GM12878 (cell line): Measurements from ENCODE around the gene ZNF502. TPM values are rescaled to one million over a fixed set of nuclear protein-coding genes. Genes with fewer than 3 reads are reported as not detected.

Experiments used
- ASH2L ChIP-seq: fragments of 300-600, 200-600 bp; sonication (generic); IDR thresholded peaks from 2 replicates; pipeline ENCODE4 v1.6.1; 2017; ENCODE audit warnings: low read depth, mild to moderate bottlenecking, borderline replicate concordance
- BCL11A ChIP-seq: IDR thresholded peaks from 2 replicates; pipeline ENCODE4 v1.6.1; 2011; ENCODE audit warnings: low read depth, low read length
- BCLAF1 ChIP-seq: fragments of 450-650 bp; IDR thresholded peaks from 2 replicates; pipeline ENCODE4 v1.6.1; 2017; ENCODE audit warnings: antibody characterized with exemption, mild to moderate bottlenecking, moderate library complexity
- EED ChIP-seq: sonication (generic); IDR thresholded peaks from 2 replicates; pipeline ENCODE4 v1.6.1; 2016; ENCODE audit warnings: antibody characterized with exemption, low read depth
- FOXK2 ChIP-seq: fragments of 450-650 bp; IDR thresholded peaks from 2 replicates; pipeline ENCODE4 v1.6.1; 2017; ENCODE audit warnings: mild to moderate bottlenecking, moderate library complexity
- NRF1 ChIP-seq: conservative IDR thresholded peaks from 2 replicates; pipeline ENCODE4 v1.6.1; 2011; ENCODE audit warnings: mild to moderate bottlenecking, low read depth, low read length, improper control_type of control experiment
- RAD51 ChIP-seq: fragments of 450-650 bp; IDR thresholded peaks from 2 replicates; pipeline ENCODE4 v1.6.1; 2016; ENCODE audit warnings: moderate library complexity, mild to moderate bottlenecking, inconsistent platforms
- SIN3A ChIP-seq: IDR thresholded peaks from 2 replicates; pipeline ENCODE4 v1.6.1; 2012; ENCODE audit warnings: low read depth, low read length, improper control_type of control experiment
- TCF7 ChIP-seq: IDR thresholded peaks from 2 replicates; pipeline ENCODE4 v1.6.1; 2014; ENCODE audit warnings: antibody characterized with exemption, borderline replicate concordance
- USF2 ChIP-seq: IDR thresholded peaks from 2 replicates; pipeline ENCODE4 v1.6.1; 2011; ENCODE audit warnings: low read depth, low read length, improper control_type of control experiment, borderline replicate concordance
- polyA plus RNA-seq, 11 experiments: library from polyadenylated mRNA; depleted of rRNA in 4 of 11; unstranded in 6 of 11; stranded (reverse) in 5 of 11; fragments of >200 nt; fragmentation: Nextera tagmentation in 4 of 11; fragmentation: Illumina TruSeq in 1 of 11; extraction: Ambion mirVana in 4 of 11; extraction: Trizol in 1 of 11; gene quantifications; 1 replicate in 1 of 11; 2 replicates in 10 of 11; pipeline versions ENCODE4 v1.2.1 to v1.2.3, GENCODE V29; 2011 to 2016; ENCODE audit warnings: inconsistent platforms in 2 of 11, missing spikeins in 2 of 11, low read depth in 1 of 11
- total RNA-seq, 4 experiments: library from RNA; depleted of rRNA in 3 of 4; stranded (reverse); fragments of >200 nt in 3 of 4; fragmentation: Illumina TruSeq in 1 of 4; extraction: Trizol in 1 of 4; gene quantifications; 2 replicates each; pipeline versions ENCODE4 v1.2.1 to v1.2.3, GENCODE V29; 2013 to 2021
- TF ChIP-seq, protein P1 (sequence below): IDR thresholded peaks from 2 replicates; pipeline ENCODE4 v1.6.1; 2012; ENCODE audit warnings: improper control_type of control experiment, low read depth, low read length; ENCODE audit not compliant: insufficient replicate concordance
- TF ChIP-seq, protein P2 (sequence below): IDR thresholded peaks from 2 replicates; pipeline ENCODE4 v1.6.1; 2011; ENCODE audit warnings: borderline replicate concordance, low read depth, mild to moderate bottlenecking, moderate library complexity, low read length; ENCODE audit not compliant: insufficient read depth, poor library complexity, severe bottlenecking
- TF ChIP-seq, protein P3 (sequence below): IDR thresholded peaks from 2 replicates; pipeline ENCODE4 v1.6.1; 2011; ENCODE audit warnings: mild to moderate bottlenecking, low read depth, low read length, moderate library complexity; ENCODE audit not compliant: insufficient replicate concordance
- TF ChIP-seq, protein P4 (sequence below): fragments of 450-650 bp; IDR thresholded peaks from 2 replicates; pipeline ENCODE4 v1.6.1; 2018; ENCODE audit warnings: borderline replicate concordance, mild to moderate bottlenecking; ENCODE audit not compliant: partially characterized antibody

ZNF502 gene
- total and polyA plus RNA-seq, 10 of the 15 experiments (the other 5 are each of a cell fraction or from before 2014, with no cell fraction given) = 0.39 to 1.7 (median 1.1) TPM

GRCh38 chr3:44685128-44685800, 27.2 kb upstream of the ZNF502 start (continued):
- TF ChIP-seq, protein P1, sequence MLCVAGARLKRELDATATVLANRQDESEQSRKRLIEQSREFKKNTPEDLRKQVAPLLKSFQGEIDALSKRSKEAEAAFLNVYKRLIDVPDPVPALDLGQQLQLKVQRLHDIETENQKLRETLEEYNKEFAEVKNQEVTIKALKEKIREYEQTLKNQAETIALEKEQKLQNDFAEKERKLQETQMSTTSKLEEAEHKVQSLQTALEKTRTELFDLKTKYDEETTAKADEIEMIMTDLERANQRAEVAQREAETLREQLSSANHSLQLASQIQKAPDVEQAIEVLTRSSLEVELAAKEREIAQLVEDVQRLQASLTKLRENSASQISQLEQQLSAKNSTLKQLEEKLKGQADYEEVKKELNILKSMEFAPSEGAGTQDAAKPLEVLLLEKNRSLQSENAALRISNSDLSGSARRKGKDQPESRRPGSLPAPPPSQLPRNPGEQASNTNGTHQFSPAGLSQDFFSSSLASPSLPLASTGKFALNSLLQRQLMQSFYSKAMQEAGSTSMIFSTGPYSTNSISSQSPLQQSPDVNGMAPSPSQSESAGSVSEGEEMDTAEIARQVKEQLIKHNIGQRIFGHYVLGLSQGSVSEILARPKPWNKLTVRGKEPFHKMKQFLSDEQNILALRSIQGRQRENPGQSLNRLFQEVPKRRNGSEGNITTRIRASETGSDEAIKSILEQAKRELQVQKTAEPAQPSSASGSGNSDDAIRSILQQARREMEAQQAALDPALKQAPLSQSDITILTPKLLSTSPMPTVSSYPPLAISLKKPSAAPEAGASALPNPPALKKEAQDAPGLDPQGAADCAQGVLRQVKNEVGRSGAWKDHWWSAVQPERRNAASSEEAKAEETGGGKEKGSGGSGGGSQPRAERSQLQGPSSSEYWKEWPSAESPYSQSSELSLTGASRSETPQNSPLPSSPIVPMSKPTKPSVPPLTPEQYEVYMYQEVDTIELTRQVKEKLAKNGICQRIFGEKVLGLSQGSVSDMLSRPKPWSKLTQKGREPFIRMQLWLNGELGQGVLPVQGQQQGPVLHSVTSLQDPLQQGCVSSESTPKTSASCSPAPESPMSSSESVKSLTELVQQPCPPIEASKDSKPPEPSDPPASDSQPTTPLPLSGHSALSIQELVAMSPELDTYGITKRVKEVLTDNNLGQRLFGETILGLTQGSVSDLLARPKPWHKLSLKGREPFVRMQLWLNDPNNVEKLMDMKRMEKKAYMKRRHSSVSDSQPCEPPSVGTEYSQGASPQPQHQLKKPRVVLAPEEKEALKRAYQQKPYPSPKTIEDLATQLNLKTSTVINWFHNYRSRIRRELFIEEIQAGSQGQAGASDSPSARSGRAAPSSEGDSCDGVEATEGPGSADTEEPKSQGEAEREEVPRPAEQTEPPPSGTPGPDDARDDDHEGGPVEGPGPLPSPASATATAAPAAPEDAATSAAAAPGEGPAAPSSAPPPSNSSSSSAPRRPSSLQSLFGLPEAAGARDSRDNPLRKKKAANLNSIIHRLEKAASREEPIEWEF = no peak
- no peak for TF ChIP-seq RAD51
- no peak for TF ChIP-seq FOXK2
- no peak for TF ChIP-seq ASH2L
- no peak for TF ChIP-seq TCF7
- TF ChIP-seq, protein P2, sequence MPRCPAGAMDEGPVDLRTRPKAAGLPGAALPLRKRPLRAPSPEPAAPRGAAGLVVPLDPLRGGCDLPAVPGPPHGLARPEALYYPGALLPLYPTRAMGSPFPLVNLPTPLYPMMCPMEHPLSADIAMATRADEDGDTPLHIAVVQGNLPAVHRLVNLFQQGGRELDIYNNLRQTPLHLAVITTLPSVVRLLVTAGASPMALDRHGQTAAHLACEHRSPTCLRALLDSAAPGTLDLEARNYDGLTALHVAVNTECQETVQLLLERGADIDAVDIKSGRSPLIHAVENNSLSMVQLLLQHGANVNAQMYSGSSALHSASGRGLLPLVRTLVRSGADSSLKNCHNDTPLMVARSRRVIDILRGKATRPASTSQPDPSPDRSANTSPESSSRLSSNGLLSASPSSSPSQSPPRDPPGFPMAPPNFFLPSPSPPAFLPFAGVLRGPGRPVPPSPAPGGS = no peak
- TF ChIP-seq SIN3A = peak; percentile 66
- TF ChIP-seq EED = no peak
- no peak for TF ChIP-seq USF2
- TF ChIP-seq, protein P3, sequence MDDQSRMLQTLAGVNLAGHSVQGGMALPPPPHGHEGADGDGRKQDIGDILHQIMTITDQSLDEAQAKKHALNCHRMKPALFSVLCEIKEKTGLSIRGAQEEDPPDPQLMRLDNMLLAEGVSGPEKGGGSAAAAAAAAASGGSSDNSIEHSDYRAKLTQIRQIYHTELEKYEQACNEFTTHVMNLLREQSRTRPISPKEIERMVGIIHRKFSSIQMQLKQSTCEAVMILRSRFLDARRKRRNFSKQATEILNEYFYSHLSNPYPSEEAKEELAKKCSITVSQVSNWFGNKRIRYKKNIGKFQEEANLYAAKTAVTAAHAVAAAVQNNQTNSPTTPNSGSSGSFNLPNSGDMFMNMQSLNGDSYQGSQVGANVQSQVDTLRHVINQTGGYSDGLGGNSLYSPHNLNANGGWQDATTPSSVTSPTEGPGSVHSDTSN = peak; percentile 36
- no peak for TF ChIP-seq NRF1
- no peak for TF ChIP-seq BCL11A
- TF ChIP-seq BCLAF1 = no peak
- TF ChIP-seq, protein P4, sequence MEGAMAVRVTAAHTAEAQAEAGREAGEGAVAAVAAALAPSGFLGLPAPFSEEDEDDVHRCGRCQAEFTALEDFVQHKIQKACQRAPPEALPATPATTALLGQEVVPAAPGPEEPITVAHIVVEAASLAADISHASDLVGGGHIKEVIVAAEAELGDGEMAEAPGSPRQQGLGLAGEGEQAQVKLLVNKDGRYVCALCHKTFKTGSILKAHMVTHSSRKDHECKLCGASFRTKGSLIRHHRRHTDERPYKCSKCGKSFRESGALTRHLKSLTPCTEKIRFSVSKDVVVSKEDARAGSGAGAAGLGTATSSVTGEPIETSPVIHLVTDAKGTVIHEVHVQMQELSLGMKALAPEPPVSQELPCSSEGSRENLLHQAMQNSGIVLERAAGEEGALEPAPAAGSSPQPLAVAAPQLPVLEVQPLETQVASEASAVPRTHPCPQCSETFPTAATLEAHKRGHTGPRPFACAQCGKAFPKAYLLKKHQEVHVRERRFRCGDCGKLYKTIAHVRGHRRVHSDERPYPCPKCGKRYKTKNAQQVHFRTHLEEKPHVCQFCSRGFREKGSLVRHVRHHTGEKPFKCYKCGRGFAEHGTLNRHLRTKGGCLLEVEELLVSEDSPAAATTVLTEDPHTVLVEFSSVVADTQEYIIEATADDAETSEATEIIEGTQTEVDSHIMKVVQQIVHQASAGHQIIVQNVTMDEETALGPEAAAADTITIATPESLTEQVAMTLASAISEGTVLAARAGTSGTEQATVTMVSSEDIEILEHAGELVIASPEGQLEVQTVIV = no peak
